Vagina (tissue), 2 donors: Measurements from ENCODE around the gene ZKSCAN5. TPM values are rescaled to one million over a fixed set of nuclear protein-coding genes. Genes with fewer than 3 reads are reported as not detected.

Experiments used
- DNase-seq, 2 donors: peaks; one replicate each; pipeline ENCODE4 v3.0.0-alpha.2; 2017; ENCODE audit errors: extremely low spot score in 2 of 2
- H3K27ac ChIP-seq: fragments of 200-600 bp; sonication (generic); one replicate; pipeline ENCODE4 v1.5.1; 2019
- H3K27me3 ChIP-seq: fragments of 200-600 bp; sonication (generic); one replicate; pipeline ENCODE4 v1.5.1; 2019
- H3K36me3 ChIP-seq, 2 donors: fragments of 200-600 bp; sonication (generic); one replicate each; pipeline ENCODE4 v1.5.1; 2017 to 2019
- H3K4me1 ChIP-seq: fragments of 200-600 bp; sonication (generic); one replicate; pipeline ENCODE4 v1.5.1; 2019
- H3K4me3 ChIP-seq, 2 donors: fragments of 200-600 bp; sonication (generic); 1 replicate in 1 of 2; 2 replicates in 1 of 2; pipeline ENCODE4 v1.5.1; 2016 to 2019
- H3K9me3 ChIP-seq: fragments of 200-600 bp; sonication (generic); one replicate; pipeline ENCODE4 v1.5.1; 2019
- CTCF ChIP-seq, 3 experiments: fragments of 450-650 bp in 2 of 3; fragments of 200-600 bp in 1 of 3; sonication (generic) in 1 of 3; IDR thresholded peaks; one replicate each; pipeline ENCODE4 v1.5.1; 2017 to 2019; ENCODE audit warnings: antibody characterized with exemption in 3 of 3, mild to moderate bottlenecking in 2 of 3, moderate library complexity in 2 of 3
- POLR2A ChIP-seq, 2 donors: fragments of 450-650 bp; IDR thresholded peaks; one replicate each; pipeline ENCODE4 v1.6.1; 2017; ENCODE audit warnings: antibody characterized with exemption in 2 of 2, mild to moderate bottlenecking in 2 of 2, moderate library complexity in 2 of 2
- POLR2AphosphoS5 ChIP-seq, 2 donors: sonication (generic); formaldehyde crosslinking; IDR thresholded peaks; one replicate each; pipeline ENCODE4 v1.9.0; 2017; ENCODE audit warnings: antibody characterized with exemption in 2 of 2, mild to moderate bottlenecking in 2 of 2, low read depth in 1 of 2; ENCODE audit not compliant: insufficient read depth in 1 of 2
- intact Hi-C: fragments of 100-400 bp; cut with DNase I; formaldehyde crosslinking; loops from one replicate; pipeline ENCODE4 v1.15.1; 2023
- total RNA-seq: library from RNA; depleted of rRNA; stranded (reverse); fragments of >200 nt; gene quantifications from one replicate; pipeline ENCODE4 v1.2.3, GENCODE V29; 2016

Gene ZKSCAN5
- total RNA-seq = 7.1 TPM

DNA sequence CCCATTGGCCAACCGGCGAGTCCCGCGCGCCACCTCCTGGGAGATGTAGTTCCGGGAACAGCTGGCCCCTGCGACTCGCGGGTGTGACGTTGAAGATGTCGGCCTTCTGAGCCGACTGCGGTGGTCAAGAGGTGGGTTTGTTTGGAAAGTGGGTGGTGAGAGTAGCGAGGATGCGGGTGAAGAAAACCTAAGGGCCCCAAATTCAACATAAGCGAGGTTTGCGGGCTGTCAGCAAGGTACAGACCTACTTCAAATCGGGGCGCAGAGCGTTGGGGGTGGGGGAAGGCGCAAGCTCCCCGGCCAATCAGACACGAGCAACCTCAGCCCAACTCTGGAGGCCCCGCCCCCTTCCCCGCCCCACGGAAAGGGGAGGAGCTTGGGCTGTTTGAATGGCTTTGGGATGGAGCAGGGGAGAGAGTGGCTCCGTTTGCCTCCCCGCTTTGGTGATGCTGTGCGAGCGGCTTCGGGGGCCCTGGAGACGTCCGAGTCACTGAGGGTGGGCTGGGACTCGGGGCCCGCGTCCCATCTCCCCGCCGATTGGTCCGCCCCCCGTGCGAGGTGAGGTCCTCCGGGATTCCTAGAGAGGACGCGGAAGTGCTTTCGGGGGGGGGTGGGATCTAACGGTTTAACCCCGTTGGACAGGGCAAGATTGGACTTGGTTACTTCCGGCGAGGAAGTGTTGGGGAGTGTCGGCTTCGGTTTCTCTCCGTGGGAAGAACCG, at the start of gene ZKSCAN5:
ZKSCAN5 (plus strand) TSS at position 60 of the 721 bp plus-strand sequence. CDS start 1,383 bp downstream, outside the sequence.
- peak within 1 kb of the TSS; percentile 90 for H3K27ac ChIP-seq
- no peaks in the 10 kb centered on the region for H3K27me3 ChIP-seq
- intact Hi-C loops = loop anchor here (5.0 kb wide), 1 partner anchor 48 kb away; the partner anchor contains the start of gene FAM200A
- H3K36me3 ChIP-seq = no peaks in the 10 kb centered on the region
- peaks cover 33% of the 10 kb centered on the region for H3K4me1 ChIP-seq
- DNase-seq = peak; percentile 98 to 99
- peak within 1 kb of the TSS; percentile 86 to 88 for H3K4me3 ChIP-seq
- no peak for TF ChIP-seq POLR2A (IDR thresholded peaks at IDR 0.05)
- peak; percentile 82 to 83 for TF ChIP-seq POLR2AphosphoS5 (IDR thresholded peaks at IDR 0.05; ENCODE audit: insufficient read depth in 1 of 2, low read depth in 1 of 2)
- no peaks in the 10 kb centered on the region for H3K9me3 ChIP-seq

GRCh38 chr7:99455874-99456273, 48.6 kb upstream of the ZKSCAN5 start:
- Histone ChIP-seq H3K9me3 (no peaks in the 10 kb centered on the region), H3K4me1 (peaks cover 27% of the 10 kb centered on the region), H3K27me3 (no peaks in the 10 kb centered on the region), H3K36me3 (peaks cover 2 to 47% of the 10 kb centered on the region in 2 donors), H3K4me3 (no peak overlapping the region), H3K27ac (no peak overlapping the region)
- no peak for TF ChIP-seq POLR2AphosphoS5 (IDR thresholded peaks at IDR 0.05; ENCODE audit: insufficient read depth in 1 of 2, low read depth in 1 of 2)
- no peak for TF ChIP-seq CTCF (IDR thresholded peaks at IDR 0.05)
- TF ChIP-seq POLR2A (IDR thresholded peaks at IDR 0.05) = no peak
- no peak for DNase-seq
- intact Hi-C loops = no loop called here

DNA sequence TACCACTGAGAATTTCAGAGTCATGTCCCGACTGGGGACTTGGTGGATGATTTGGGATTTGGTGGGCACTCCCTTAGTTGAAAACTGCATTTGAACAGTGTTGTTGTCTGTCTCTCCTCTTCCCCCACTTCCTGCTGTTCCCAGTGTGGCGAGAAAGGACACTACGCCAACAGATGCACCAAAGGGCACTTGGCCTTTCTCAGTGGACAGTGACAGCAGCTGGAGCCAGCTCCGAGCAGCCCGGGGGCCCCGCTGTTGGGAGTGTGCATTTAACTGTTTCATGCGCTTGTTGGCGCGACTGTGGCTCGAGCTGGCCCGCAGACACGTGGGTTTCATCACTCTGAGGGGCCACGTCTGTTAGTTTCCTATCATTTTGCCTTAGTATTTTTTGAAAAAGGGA, 48.2 kb upstream of the ZKSCAN5 start:
- intact Hi-C loops = no loop called here
- Histone ChIP-seq H3K4me1 (peaks cover 31% of the 10 kb centered on the region), H3K4me3 (no peak overlapping the region), H3K9me3 (no peaks in the 10 kb centered on the region), H3K27me3 (no peaks in the 10 kb centered on the region), H3K27ac (no peak overlapping the region), H3K36me3 (peaks cover 2 to 45% of the 10 kb centered on the region in 2 donors)
- TF ChIP-seq POLR2AphosphoS5 (IDR thresholded peaks at IDR 0.05; ENCODE audit: insufficient read depth in 1 of 2, low read depth in 1 of 2) = no peak
- TF ChIP-seq CTCF (IDR thresholded peaks at IDR 0.05) = no peak
- no peak for TF ChIP-seq POLR2A (IDR thresholded peaks at IDR 0.05)
- DNase-seq = no peak

DNA sequence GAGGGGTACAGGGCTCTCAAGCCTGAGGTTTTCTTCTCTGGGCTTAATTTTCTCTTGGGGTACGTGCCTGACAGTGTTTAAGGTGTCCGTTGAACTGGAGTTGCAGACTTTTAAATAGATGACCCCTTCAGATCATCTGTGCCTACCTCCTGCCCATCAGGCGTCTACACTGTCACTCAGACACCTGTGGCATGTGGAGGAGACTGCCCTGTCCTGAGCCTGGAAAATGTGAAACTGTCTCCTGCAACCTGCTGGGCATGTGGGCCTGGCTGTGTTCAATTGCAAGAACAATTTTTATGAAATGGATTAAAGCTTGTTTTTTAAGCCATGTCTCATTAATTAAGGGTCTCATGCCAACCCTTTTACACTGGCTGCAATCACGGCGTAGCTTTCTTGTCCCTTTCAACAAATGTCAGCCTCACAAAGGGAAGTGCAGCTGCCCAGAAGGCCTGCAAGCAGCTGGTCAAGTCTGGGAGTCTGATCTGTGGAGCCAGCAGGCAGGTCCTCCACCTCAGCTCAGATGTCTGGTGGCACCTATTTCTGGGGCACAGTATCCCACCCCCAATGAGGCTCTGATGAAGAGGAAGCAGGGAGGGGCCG, 47.3 kb upstream of the ZKSCAN5 start:
- DNase-seq = no peak
- Histone ChIP-seq H3K4me3 (no peak overlapping the region), H3K27ac (no peak overlapping the region), H3K36me3 (peaks cover 2 to 45% of the 10 kb centered on the region in 2 donors), H3K9me3 (no peaks in the 10 kb centered on the region), H3K4me1 (peaks cover 38% of the 10 kb centered on the region), H3K27me3 (no peaks in the 10 kb centered on the region)
- TF ChIP-seq CTCF (IDR thresholded peaks at IDR 0.05) (no peak), POLR2AphosphoS5 (IDR thresholded peaks at IDR 0.05; ENCODE audit: insufficient read depth in 1 of 2, low read depth in 1 of 2) (no peak), POLR2A (IDR thresholded peaks at IDR 0.05) (no peak)
- intact Hi-C loops = no loop called here

DNA sequence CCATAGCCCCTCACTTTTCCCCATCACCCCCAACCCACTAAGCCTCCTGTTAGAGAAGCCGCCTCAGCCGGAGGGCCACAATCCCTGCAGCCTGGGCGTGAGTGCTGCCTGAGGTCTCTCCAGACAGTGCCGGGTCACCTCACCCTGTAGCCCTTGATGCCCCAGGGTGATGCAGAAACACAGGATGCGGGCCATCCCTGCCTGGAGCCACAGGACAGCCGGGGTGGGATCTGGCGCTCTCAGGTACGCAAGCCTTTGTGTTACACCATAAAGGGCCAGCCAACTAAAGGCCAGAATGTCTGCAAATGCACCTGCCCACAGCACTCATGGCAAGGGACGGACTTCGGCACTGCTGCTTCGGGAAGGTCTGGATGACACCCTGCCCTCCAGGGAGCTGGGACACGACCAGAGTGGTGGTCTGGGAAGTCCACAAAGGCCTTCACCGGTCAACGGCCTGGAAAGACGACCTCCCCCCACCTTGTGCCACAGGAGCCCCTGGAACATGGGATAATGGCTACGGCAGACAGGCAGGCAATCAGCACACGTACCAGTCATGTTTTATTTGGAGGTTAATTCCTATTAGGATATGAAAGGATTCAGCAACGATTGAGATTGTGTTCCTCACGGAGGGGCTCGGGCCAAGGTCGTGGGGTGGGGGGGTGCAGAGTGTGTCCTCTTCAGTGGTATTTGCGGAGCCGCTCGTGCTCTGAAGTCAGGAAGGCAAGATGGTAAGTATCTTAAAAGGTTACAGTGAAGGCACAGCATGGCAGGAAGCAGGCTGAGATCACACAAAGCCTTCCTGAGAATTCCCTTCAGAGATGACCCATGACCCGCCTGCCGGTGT, 46.6 kb upstream of the ZKSCAN5 start:
- intact Hi-C loops = loop anchor here (1.0 kb wide), 1 partner anchor 27 kb away; no protein-coding TSS in a partner anchor
- Histone ChIP-seq H3K36me3 (peaks cover 2 to 52% of the 10 kb centered on the region in 2 donors), H3K27ac (no peak overlapping the region), H3K4me1 (peaks cover 38% of the 10 kb centered on the region), H3K4me3 (no peak overlapping the region), H3K9me3 (no peaks in the 10 kb centered on the region), H3K27me3 (no peaks in the 10 kb centered on the region)
- TF ChIP-seq CTCF (IDR thresholded peaks at IDR 0.05) = no peak
- no peak for TF ChIP-seq POLR2A (IDR thresholded peaks at IDR 0.05)
- TF ChIP-seq POLR2AphosphoS5 (IDR thresholded peaks at IDR 0.05; ENCODE audit: insufficient read depth in 1 of 2, low read depth in 1 of 2) = no peak
- no peak for DNase-seq
